Stomach (tissue), 9 donors: Measurements from ENCODE around the gene TRIOBP. TPM values are rescaled to one million over a fixed set of nuclear protein-coding genes. Genes with fewer than 3 reads are reported as not detected.
A peak's percentile ranks its signal among the peaks of the same experiment; 100 is the strongest.

Source experiments
- DNase-seq, 2 donors: peaks; one replicate each; pipeline versions ENCODE4 v3.0.0 to v3.0.0-alpha.2; 2013 to 2019
- H3K27ac ChIP-seq, 5 donors: fragments of 200-600 bp in 4 of 5; sonication (generic) in 4 of 5; one replicate each; pipeline ENCODE4 v1.5.1; 2013 to 2019; ENCODE audit warnings: mild to moderate bottlenecking in 1 of 5, moderate library complexity in 1 of 5
- H3K27me3 ChIP-seq, 3 donors: fragments of 200-600 bp; sonication (generic); one replicate each; pipeline ENCODE4 v1.5.1; 2017 to 2019; ENCODE audit warnings: mixed run types in 1 of 3
- H3K36me3 ChIP-seq, 4 donors: fragments of 200-600 bp; sonication (generic); 1 replicate in 3 of 4; 2 replicates in 1 of 4; pipeline ENCODE4 v1.5.1; 2016 to 2019
- H3K4me1 ChIP-seq, 4 donors: fragments of 200-600 bp; sonication (generic); one replicate each; pipeline ENCODE4 v1.5.1; 2016 to 2019
- H3K4me3 ChIP-seq, 4 donors: fragments of 200-600 bp; sonication (generic) in 3 of 4; one replicate each; pipeline ENCODE4 v1.5.1; 2016 to 2019; ENCODE audit warnings: mild to moderate bottlenecking in 1 of 4
- H3K9me3 ChIP-seq, 4 donors: fragments of 200-600 bp; sonication (generic); one replicate each; pipeline ENCODE4 v1.5.1; 2016 to 2019
- CTCF ChIP-seq, 7 experiments: fragments of 450-650 bp in 4 of 7; fragments of 200-600 bp in 3 of 7; sonication (generic) in 3 of 7; IDR thresholded peaks; one replicate each; pipeline ENCODE4 v1.5.1; 2016 to 2019; ENCODE audit warnings: antibody characterized with exemption in 7 of 7, control low read depth in 2 of 7, mild to moderate bottlenecking in 1 of 7
- EP300 ChIP-seq: sonication (generic); formaldehyde crosslinking; IDR thresholded peaks from one replicate; pipeline ENCODE4 v1.6.1; 2017; ENCODE audit warnings: antibody characterized with exemption
- POLR2A ChIP-seq, 4 donors: fragments of 450-650 bp; IDR thresholded peaks; one replicate each; pipeline ENCODE4 v1.6.1; 2016; ENCODE audit warnings: antibody characterized with exemption in 4 of 4, control low read depth in 2 of 4, mild to moderate bottlenecking in 1 of 4, moderate library complexity in 1 of 4
- POLR2AphosphoS5 ChIP-seq, 3 donors: sonication (generic); formaldehyde crosslinking; IDR thresholded peaks; one replicate each; pipeline ENCODE4 v1.6.1; 2016; ENCODE audit warnings: antibody characterized with exemption in 3 of 3
- WGBS, 5 donors: extraction: QIAGEN DNeasy Blood & Tissue Kit in 3 of 5; methylation state at CpG; one replicate each; pipeline versions ENCODE4 v1.1.5 to v1.1.7; 2013 to 2018; 5-methylcytosine and 5-hydroxymethylcytosine counted together
- intact Hi-C: fragments of 100-400 bp; cut with DNase I; formaldehyde crosslinking; loops from one replicate; pipeline ENCODE4 v1.15.1; 2023; ENCODE audit warnings: low total_unique reads
- polyA plus RNA-seq, 3 donors: library from polyadenylated mRNA; stranded (reverse); fragments of 200-250 nt; gene quantifications; one replicate each; pipeline ENCODE4 v1.2.3, GENCODE V29; 2013
- total RNA-seq, 5 donors: library from RNA; depleted of rRNA; stranded (reverse); fragments of >200 nt; gene quantifications; one replicate each; pipeline versions ENCODE4 v1.1.0 to v1.2.3, GENCODE V29; 2014 to 2016
- donor health status: healthy with polysubstance abuse.
- donor health status: Bipolar disorder and iron deficiency.
- donor health status: healthy.

The TRIOBP gene
- total and polyA plus RNA-seq, 8 donors = 30.6 to 355 (median 86.1) TPM

DNA sequence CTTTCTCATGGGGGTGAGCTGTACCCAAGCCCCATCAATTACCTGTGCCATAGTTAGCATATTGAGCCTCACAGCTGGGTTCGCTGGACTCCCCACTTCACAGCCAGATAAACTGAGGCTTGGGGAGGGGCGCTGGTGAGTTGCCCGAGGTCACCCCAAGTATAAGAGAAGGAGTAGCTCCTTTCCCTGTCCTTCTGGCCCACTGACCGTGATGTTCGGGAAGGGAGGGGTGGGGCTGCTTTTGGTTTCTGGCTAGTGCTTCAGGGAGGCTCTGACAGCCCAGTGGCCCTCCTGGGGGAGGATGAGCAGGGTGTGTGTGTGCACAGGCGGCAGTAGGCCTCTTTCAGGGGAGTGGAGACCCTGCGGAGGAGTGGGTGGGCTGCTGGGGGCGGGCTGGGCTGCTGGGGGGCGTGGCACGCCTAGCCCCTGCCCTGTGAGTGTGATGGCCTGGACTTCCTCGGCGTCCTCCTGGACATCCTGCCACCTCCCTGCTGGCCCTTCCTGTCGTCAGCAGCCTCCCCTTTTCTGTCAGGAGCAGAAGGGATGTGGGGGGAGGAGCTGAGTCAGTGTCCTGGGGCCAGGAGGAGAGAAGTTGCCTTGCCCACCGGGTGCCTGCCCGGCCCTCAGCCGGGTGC is 50.3 kb downstream of the TRIOBP start:
- intact Hi-C loops = no loop called here
- no peaks in the 10 kb centered on the region for H3K9me3 ChIP-seq
- no peaks in the 10 kb centered on the region for H3K27me3 ChIP-seq
- 4 to 11% (median 8%) methylated on average over 11 to 16 of the region's 16 CpGs for WGBS, 5 donors
- TF ChIP-seq EP300 = no peak
- TF ChIP-seq CTCF (IDR thresholded peaks at IDR 0.05) = no peak
- TF ChIP-seq POLR2AphosphoS5 (IDR thresholded peaks at IDR 0.05) = no peak
- no peak for TF ChIP-seq POLR2A (IDR thresholded peaks at IDR 0.05)
- peak overlapping the region; percentile 84 to 97 (median 95) for H3K27ac ChIP-seq
- peaks cover 0 to 6% (median 0%) of the 10 kb centered on the region in 4 donors for H3K36me3 ChIP-seq
- H3K4me3 ChIP-seq = peak overlapping the region; percentile 66 to 95 (median 84)
- peaks cover 81 to 87% (median 84%) of the 10 kb centered on the region in 4 donors for H3K4me1 ChIP-seq
- peak in 1 of 2 donors; percentile 69 for DNase-seq

- Histone ChIP-seq H3K27ac (peak overlapping the region; percentile 84 to 97 (median 95)), H3K36me3 (peaks cover 0 to 7% (median 0%) of the 10 kb centered on the region in 4 donors), H3K9me3 (no peaks in the 10 kb centered on the region), H3K4me1 (peaks cover 81 to 87% (median 84%) of the 10 kb centered on the region in 4 donors), H3K27me3 (no peaks in the 10 kb centered on the region), H3K4me3 (peak overlapping the region; percentile 66 to 95 (median 84))
- intact Hi-C loops = no loop called here
- TF ChIP-seq POLR2A (IDR thresholded peaks at IDR 0.05) (no peak), CTCF (IDR thresholded peaks at IDR 0.05) (no peak), EP300 (no peak), POLR2AphosphoS5 (IDR thresholded peaks at IDR 0.05) (no peak)
- 33 to 44% (median 34%) methylated on average over 8 of the region's 8 CpGs for WGBS, 5 donors
- DNase-seq = no peak
These were observed 50.9 kb downstream of the TRIOBP start for GRCh38 chr22:37747715-37748100.

- H3K4me3 ChIP-seq = peak overlapping the region in 3 of 4 donors; percentile 66 to 95 (median 92)
- intact Hi-C loops = no loop called here
- 25 to 49% (median 44%) methylated on average over 8 of the region's 8 CpGs for WGBS, 5 donors
- TF ChIP-seq CTCF (IDR thresholded peaks at IDR 0.05) (no peak), POLR2AphosphoS5 (IDR thresholded peaks at IDR 0.05) (no peak), POLR2A (IDR thresholded peaks at IDR 0.05) (no peak), EP300 (no peak)
- peaks cover 0 to 9% (median under 1%) of the 10 kb centered on the region in 4 donors for H3K36me3 ChIP-seq
- DNase-seq = peak in 1 of 2 donors; percentile 34
- peaks cover 82 to 89% (median 85%) of the 10 kb centered on the region in 4 donors for H3K4me1 ChIP-seq
- peak overlapping the region; percentile 84 to 97 (median 95) for H3K27ac ChIP-seq
- H3K27me3 ChIP-seq = no peaks in the 10 kb centered on the region
- no peaks in the 10 kb centered on the region for H3K9me3 ChIP-seq
These were observed 51.8 kb downstream of the TRIOBP start for GRCh38 chr22:37748659-37749058.

DNA sequence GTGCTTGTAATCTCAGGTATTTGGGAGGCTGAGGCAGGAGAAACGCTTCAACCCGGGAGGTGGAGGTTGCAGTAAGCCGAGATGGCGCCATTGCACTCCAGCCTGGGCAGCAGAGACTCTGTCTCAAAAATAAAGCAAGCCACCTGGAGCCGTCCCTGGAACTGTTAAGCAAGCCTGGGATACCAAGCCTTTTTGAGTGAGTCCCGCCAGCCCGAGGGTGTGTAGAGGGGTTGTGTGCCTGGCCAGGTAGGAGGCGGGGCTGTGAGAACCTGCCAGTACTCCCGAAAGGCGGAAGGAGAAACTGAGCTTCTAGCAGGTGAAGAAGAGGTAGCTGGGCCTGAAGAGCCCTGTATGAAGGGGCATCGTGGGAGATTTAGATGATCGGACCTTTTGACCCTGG is 52.4 kb downstream of the TRIOBP start:
- Histone ChIP-seq H3K9me3 (no peaks in the 10 kb centered on the region), H3K4me1 (peaks cover 80 to 89% (median 89%) of the 10 kb centered on the region in 4 donors), H3K36me3 (peaks cover 0 to 15% (median 4%) of the 10 kb centered on the region in 4 donors), H3K27ac (peak overlapping the region; percentile 84 to 97 (median 95)), H3K27me3 (no peaks in the 10 kb centered on the region), H3K4me3 (peak overlapping the region in 1 of 4 donors; percentile 95)
- intact Hi-C loops = no loop called here
- DNase-seq = peak; percentile 50 to 84
- 36 to 58% (median 46%) methylated on average over 12 of the region's 12 CpGs for WGBS, 5 donors
- TF ChIP-seq EP300 (no peak), CTCF (IDR thresholded peaks at IDR 0.05) (no peak), POLR2AphosphoS5 (IDR thresholded peaks at IDR 0.05) (peak in 1 of 3 donors; percentile 61), POLR2A (IDR thresholded peaks at IDR 0.05) (no peak)
